H1 (cell line): ENCODE data around the gene SLIT3. TPM values are rescaled to one million over a fixed set of nuclear protein-coding genes. Genes with fewer than 3 reads are reported as not detected.

Experiments
- ASH2L ChIP-seq: fragments of 200-600, 300-600 bp; sonication (generic); IDR thresholded peaks from one replicate; pipeline ENCODE4 v1.7.1; 2017; ENCODE audit warnings: low read length
- BACH1 ChIP-seq: IDR thresholded peaks from 2 replicates; pipeline ENCODE4 v1.6.1; 2012; ENCODE audit warnings: low read length, improper control_type of control experiment
- BCL11A ChIP-seq, 2 experiments: IDR thresholded peaks; one replicate each; pipeline ENCODE4 v1.6.1; 2011; ENCODE audit warnings: low read depth in 2 of 2, low read length in 2 of 2, mild to moderate bottlenecking in 2 of 2
- CHD7 ChIP-seq: fragments of 300-600 bp; sonication (generic); IDR thresholded peaks from 2 replicates; pipeline ENCODE4 v1.7.1; 2012; ENCODE audit warnings: low read length, moderate library complexity, mild to moderate bottlenecking, inconsistent platforms; ENCODE audit not compliant: insufficient replicate concordance
- NRF1 ChIP-seq: IDR thresholded peaks from 2 replicates; pipeline ENCODE4 v1.6.1; 2011; ENCODE audit warnings: mild to moderate bottlenecking, low read depth, low read length, improper control_type of control experiment
- RAD21 ChIP-seq, 2 experiments: IDR thresholded peaks in 1 of 2; conservative IDR thresholded peaks in 1 of 2; 2 replicates each; pipeline ENCODE4 v1.6.1; 2011; ENCODE audit warnings: low read depth in 2 of 2, low read length in 2 of 2, improper control_type of control experiment in 1 of 2, inconsistent platforms in 1 of 2, mild to moderate bottlenecking in 1 of 2, moderate library complexity in 1 of 2
- SIN3A ChIP-seq, 2 experiments: IDR thresholded peaks in 1 of 2; conservative IDR thresholded peaks in 1 of 2; 2 replicates each; pipeline ENCODE4 v1.6.1; 2011 to 2012; ENCODE audit warnings: low read length in 2 of 2, improper control_type of control experiment in 1 of 2, low read depth in 1 of 2, mild to moderate bottlenecking in 1 of 2
- polyA plus RNA-seq, 7 experiments: library from polyadenylated mRNA; depleted of rRNA in 3 of 7; stranded (reverse) in 5 of 7; unstranded in 2 of 7; fragments of >200 nt in 5 of 7; fragments of 200-250 nt in 2 of 7; gene quantifications; 1 replicate in 5 of 7; 2 replicates in 1 of 7; 4 replicates in 1 of 7; pipeline versions ENCODE4 v1.2.1 to v1.2.3, GENCODE V29; 2011 to 2013; ENCODE audit warnings: missing spikeins in 2 of 7, mixed read lengths in 2 of 7
- total RNA-seq: library from RNA; stranded (reverse); fragmentation: NEBNext Ultra II Directional; extraction: Animal tissue kit (Norgen Biotek cat#: 25700); gene quantifications from 2 replicates; pipeline ENCODE4 v1.2.1, GENCODE V29; 2021

The SLIT3 gene
- total and polyA plus RNA-seq, 2 of the 8 experiments (the other 6 are each of a cell fraction or from before 2014, with no cell fraction given) = 1.1 to 1.2 TPM

- TF ChIP-seq CHD7 (no peak), BACH1 (no peak), ASH2L (no peak), NRF1 (no peak), RAD21 (IDR thresholded peaks at IDR 0.05 in 1 of 2, conservative IDR thresholded peaks at IDR 0.05 in 1 of 2; ENCODE audit: low read depth in 2 of 2, low read length in 2 of 2) (no peak), SIN3A (conservative IDR thresholded peaks at IDR 0.05 in 1 of 2, IDR thresholded peaks at IDR 0.05 in 1 of 2; ENCODE audit: low read depth in 1 of 2, low read length in 2 of 2) (no peak), BCL11A (IDR thresholded peaks at IDR 0.05; ENCODE audit: low read depth in 2 of 2, low read length in 2 of 2) (no peak)
Observed at GRCh38 chr5:168822248-168822744, 478.6 kb downstream of the SLIT3 start (continued).
